GM19397 (cell line): ENCODE data around the gene FAM47E.

Experiments used
- ATAC-seq: cut with Tn5 transposase; IDR thresholded peaks from one replicate; pipeline ENCODE4 v1.9.1; 2021; ENCODE audit warnings: mild to moderate bottlenecking, moderate library complexity; ENCODE audit not compliant: unreplicated experiment

The FAM47E gene, protein sequence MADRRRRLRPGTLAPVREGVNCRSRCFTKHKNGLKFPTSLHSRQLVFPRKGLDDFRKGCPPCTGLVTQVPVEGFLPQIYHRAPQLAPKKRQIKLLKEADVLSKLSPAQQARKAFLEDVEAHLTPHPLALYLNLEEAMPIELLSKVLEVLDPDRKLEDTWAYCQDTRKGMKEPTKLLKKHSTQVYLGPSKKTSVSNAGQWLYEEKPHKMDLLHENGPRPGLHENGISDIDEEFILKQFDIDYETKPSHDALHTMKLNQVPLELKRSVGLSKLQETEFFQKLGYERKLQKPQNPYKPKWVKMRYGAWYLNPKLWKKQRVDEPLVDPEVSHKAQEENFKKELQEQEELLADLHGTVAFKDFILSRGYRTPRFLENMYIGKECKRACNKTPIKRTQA

DNA sequence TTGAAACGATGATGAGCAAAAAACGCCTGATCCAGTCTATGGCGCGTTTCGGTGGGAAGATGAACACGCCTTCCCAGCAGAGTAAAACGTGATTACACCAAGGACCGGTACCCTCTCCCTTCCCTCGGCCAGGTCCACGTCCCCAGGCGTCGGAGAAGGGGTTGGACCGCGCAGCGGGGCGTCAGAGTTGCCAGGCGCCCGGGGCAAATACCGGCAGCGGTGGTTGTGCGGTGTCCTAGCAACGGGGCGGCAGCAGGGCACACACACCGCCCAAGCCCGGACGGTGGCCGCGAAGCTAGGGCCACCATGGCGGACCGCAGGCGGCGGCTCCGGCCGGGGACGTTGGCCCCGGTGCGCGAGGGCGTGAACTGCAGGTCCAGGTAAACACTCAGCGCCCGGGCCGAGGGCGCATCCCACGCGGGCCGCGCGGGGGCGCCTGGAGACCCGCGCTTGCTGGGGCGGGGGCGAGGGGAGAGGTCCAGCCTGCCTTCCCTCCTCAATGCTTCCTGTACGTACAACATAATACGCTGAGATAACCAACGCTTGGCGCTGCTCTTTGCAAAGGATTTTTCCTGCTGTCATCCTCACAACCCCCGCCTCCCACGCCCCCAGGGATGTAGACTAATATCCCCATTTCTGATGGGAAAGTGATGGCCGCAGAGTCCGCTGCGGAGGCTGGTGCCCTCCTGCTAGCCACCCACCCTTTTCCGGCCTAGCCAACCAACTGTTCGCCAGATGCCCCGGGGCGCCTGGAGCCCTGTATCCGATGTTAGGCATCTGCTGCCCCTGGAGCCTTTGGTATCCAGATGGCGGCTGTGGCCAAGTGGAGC lies at the start of gene FAM47E:
Gene FAM47E (plus strand): TSS at position 281 of the 830 bp plus-strand sequence. CDS start 26 bp downstream, at position 307.
- ATAC-seq, result peak; percentile 50

DNA sequence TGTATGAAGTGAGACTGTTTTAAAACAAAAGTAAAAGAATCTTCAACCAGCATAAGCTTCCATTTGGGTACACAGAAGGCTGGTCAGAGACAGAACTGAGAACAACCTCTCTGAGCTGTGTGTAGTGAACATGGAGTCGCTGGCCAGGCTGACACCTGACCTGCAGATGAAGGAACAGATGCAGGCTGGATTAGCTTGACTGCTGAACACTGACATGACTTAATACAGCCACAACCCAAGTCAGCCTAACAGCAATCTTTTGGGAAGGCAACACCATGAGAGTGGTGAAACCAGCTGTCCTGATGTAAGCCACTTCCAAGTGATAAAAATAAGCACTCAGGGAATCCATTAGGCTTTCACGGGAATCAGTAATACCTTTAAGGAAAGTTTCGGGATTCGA lies 48.0 kb upstream of the FAM47E start:
- ATAC-seq, result no peak

GRCh38 chr4:76204936-76205335 lies 46.6 kb upstream of the FAM47E start:
- ATAC-seq, result no peak

- no peak for ATAC-seq
These were observed 46.0 kb upstream of the FAM47E start for GRCh38 chr4:76205476-76205875.

DNA sequence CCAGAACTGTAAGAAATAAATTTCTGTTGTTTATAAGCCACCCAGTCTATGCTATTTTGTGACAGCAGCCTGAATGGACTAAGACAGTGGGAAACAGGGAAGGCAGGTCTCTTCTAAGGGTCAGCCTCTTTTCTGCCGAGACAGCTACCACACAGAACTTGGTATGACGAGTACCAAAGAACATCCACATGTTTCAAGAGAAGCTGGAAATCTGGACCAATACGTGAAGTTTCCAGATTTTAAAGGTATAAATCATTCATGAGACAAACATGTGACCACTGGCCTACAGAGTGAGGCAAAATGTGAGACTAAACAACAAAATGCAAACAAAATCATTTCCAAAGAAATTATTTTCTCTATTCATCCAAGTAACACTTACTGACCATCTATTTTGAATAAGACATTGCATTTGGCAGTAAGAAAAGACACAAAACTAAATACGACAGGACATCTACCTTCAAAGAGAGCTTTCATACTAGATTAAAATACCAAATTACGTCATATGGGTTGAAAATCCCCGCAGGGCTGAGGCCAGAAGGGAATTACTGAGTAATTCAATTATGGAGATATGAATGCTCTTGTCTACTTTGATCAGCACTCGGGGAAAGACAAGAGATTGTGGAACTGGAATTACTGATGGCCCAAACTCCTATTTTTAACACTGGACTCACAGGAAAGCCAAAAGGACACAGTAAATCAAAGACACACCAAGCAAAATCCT lies 45.1 kb upstream of the FAM47E start:
- ATAC-seq, result no peak

- no peak for ATAC-seq
These were observed 44.0 kb upstream of the FAM47E start for GRCh38 chr4:76207549-76207948.

DNA sequence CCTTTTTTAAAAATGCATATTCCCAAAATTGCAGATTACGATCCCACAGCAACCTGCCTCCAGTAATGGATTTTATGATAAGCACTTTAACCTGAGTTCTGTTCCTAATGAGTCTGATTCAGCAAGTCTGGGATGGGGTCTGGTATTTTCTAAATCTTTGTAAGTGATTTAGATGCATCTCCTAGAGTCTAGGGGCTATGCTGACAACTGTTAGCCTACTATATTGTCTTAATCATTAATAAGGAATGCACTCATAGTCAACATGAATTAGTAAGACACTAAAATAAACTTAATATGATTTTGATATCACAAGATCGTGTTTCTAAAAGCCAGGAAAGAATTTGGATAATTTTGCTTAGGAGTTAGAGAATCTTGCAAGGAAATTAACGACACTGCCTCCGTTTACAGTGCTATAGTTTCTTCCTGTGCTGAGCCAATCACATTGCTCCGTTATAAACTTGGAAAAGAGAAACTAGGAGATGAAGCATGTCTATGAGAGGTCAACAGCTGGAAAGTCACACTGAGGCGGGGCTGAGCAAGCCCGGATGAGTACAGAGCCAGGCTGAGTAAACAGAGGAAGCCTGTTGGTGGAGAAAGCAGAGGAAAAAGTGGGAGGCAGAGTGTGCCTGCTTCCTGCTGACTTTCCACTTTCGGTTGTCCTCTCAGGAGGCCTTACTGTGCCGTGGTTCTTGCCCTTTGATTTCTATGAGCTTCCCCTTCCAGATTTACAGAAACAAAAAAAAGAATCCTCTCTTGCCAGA lies 43.3 kb upstream of the FAM47E start:
- no peak for ATAC-seq

DNA sequence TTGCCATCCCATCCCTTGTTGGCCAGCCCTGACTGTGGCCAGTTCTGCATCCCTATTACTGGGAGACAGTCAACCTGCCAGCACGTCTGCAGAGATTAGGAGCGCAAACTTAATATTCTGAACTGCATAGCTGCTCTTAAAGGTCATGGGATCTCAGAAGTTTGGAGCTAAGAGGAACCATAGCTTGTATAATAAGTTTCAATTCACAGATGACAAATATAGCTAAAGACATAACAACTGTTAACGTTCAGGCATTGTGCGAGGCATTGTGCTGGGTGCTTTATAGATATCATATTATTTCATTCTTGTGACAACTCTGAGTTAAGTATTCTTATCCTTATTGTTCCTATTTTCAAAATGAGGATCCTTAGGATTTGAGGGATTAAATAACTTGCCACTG lies 41.6 kb upstream of the FAM47E start:
- ATAC-seq, result no peak

DNA sequence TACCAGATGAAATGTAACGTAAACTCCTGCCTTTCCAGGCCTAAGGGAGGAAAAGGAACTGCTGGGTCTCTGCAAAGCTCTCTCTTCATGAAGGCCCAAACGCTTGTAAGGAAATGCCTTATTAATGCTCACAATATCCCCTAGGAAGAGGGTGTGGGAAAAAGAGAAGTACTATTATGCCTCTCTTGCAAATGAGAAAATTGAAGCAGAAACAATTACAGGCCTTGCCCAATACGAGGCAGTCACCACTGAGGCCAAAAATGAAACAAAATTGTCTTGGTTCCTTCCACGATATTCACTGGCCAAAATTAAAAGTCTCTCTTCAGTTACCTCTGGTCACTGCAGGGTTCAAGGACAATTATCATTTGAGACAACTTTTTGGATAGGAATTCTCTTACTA lies 41.1 kb upstream of the FAM47E start:
- ATAC-seq, result no peak

GRCh38 chr4:76211769-76212708 lies 39.5 kb upstream of the FAM47E start:
- no peak for ATAC-seq

- no peak for ATAC-seq
These were observed 38.6 kb upstream of the FAM47E start for GRCh38 chr4:76212851-76213414.

DNA sequence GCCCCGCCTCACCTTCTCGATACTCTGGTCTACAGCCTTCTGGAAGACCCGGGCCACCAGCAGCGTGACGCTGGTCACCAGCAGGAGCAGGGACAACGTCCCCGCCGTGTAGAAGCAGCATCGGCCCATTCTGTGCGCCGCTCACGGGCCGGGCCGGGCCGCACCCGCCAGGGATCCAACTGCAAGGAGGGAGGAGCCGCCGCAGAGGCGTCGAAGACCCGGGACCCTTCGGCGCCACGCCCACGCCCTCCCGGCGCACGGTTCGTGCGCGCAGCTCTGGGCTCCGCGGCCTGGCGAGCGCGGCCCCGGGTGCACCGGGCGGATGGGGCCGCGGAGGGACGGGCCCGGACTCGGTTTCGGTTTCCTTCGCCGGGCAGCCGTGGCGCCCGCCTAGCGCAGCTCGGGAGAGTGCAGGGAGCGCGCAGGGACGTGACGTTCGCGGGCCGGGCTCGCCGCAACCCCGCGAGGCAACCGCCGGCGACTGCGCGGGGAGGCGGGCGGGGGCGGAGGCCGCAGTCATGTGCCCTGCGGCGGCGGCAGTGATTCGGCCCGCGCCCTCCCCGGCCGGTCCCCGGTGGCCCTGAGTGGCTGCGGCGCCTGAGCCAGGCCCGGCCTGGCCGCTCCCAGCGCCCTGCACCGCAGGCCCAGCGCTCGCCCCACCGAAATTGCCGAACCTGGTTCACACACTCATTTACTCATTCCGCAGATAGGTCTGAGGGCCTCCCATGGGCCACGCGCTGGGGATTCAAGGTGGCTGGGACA lies 37.9 kb upstream of the FAM47E start, which contains the start of gene SCARB2:
Gene SCARB2 (minus strand): TSS at position 410 of the 762 bp plus-strand sequence. CDS start 281 bp downstream, at position 129.
- ATAC-seq, result peak; percentile 82

DNA sequence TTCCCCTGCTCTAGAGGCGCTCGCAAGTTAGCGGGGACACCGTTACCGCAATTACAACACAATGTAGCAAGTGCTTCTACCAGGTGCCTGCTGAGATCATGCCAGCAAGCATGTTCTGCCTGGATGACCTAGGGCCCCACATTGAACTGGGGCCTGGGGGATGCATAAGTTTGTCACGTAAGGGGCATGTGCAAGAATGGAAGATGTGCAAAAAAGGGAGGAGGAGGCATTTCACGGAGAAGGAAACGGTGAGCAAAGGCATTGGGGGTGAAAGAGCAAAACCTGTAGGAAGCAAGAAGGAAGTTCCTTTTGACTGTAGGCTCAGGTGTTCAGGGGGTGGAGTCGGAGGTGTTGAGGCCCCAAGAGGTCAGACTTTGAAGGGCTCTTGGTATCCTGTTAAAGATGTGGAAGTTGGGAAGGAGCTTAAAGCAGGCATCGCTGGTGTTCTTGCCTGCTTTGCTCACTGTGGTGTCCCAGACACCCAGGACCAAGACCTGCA lies 37.3 kb upstream of the FAM47E start:
- no peak for ATAC-seq

- no peak for ATAC-seq
These were observed 36.4 kb upstream of the FAM47E start for GRCh38 chr4:76215077-76215476.

GRCh38 chr4:76216524-76216923 lies 35.0 kb upstream of the FAM47E start:
- no peak for ATAC-seq

DNA sequence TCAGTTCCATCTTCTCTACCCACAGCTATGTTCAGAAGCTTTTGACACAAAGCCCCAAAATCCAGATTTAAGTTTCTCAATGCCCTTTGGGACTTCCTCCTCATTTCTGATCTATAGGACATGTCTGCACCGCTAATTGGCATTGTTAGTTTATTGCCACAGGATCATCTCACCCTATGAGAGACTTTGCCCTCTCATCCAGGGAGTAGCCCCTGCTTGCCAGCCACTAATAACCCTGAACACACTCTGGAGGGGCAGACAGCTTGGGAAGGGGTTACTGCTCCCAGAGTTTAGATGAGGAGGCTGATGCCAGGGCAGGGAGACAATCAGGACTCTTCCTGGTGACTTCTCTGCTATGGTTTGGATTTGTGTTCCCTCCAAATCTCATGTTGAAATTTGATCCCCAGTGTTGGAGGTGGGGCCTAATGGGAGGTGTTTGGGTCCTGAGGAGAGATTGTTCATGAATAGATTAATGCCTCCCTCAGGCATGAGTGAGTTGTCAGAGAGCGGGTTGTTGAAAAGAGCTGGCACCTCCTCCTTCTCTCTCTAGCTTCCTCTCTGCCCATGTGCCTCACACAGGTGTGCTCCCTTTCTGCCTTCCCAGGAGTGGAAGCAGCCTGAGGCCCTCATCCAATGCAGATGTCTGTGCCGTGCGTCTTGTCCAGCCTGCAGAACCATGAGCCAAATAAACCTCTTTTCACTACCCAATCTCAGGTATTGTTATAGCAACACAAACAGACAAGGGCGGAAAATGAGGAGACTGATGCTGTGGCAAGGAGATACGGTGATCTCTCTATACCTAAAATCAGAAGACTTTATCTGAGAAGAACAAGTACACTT lies 34.3 kb upstream of the FAM47E start:
- ATAC-seq, result no peak
